GM18502 (cell line): ENCODE results near the gene PWP1.
"Not testable (repeated sequence)": the region's sequence is repeated elsewhere in the genome, so short reads cannot be mapped to it uniquely, and the experiment has no call there.

ENCODE experiments used
- ATAC-seq: cut with Tn5 transposase; IDR thresholded peaks from one replicate; pipeline ENCODE4 v1.9.1; 2021; ENCODE audit warnings: mild to moderate bottlenecking; ENCODE audit not compliant: unreplicated experiment, poor library complexity

PWP1 gene

GRCh38 chr12:107666009-107666408 lies 19.6 kb upstream of the PWP1 start:
- ATAC-seq = no peak

- ATAC-seq = no peak
Measured at GRCh38 chr12:107667464-107667863, 18.1 kb upstream of the PWP1 start.

DNA sequence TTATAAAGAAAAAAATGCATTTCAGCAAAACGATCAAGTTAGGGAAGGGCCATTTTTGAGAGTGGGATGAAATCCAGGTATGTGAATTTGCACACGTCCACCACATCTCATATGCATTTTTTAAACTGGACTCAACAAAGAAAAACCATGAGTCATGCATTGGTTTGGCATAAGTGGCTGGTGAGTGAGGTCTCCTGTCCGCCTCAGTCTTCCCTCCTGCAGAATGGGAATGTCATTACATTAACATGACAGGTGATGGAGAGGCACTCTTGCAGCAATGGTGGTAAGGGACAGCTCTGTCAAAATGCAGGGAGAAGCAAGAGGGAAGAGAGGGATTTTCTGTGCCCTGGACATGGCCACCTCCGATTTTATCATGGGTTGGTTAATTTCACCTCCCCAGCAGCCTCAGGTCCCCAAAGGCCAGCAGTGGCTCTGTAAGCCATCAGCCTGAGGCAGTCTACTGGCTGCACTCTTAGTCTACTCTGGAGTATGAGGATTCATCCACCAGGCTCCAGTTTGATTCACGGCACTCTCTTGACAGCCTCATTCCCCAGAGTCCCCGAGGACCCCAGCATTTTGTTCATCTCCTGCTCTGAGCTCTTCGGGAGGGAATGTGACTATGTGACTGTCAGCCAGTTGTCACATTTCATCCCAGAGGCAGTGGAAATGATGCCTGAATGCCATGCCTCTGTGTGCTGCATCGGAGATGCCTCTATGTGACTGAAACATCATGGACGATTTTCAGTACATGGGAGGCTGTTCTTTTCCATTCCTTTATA lies 17.1 kb upstream of the PWP1 start:
- ATAC-seq = no peak

DNA sequence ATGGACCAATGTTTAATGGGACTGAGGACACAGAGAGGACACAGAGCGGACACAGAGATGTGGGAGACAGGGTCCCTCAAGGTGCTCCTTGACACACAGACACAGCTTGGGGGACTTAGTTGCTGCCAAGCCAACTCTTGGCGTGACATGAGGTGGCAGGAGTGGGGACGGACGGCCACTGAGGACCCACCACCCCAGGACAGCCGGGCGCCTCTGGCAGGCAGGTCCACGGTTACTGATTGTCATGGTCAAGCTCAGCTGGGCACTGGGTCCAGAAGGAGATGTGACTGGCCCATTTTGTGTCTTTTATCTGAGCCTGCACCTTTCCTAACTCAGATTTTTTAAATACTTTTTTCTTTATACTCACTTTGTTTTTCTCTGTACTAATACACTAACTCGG lies 15.7 kb upstream of the PWP1 start:
- no peak for ATAC-seq

DNA sequence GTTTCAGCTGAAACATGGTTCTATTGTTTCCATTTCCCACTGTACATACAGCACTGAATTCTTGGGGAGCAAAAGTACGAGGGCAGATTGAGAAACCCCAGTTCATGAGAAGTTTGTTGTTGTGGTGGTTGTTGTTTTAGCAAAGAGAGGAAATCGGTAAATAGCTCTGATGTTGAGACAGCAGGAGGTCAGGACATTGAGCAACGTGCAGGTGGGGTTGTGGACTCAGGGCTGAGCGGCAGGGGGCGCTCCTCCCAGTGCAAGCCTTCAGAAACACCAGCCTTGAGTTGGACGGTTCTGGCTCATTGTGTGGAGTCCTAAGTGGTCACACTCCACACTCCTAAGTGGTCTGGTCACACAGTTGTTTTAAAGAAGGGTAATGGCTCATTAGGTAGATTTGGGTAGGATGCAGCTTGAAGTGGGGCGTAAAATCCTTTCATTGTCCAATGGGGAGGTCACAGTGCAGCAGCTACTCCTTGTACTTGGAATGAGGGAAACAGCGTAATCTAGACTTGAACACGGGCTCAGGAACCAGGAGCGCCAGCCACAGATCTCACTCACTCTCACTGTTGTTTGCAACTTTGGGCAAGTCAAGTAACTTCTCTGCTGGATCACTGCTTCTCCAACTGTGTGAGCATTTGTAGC lies 14.5 kb upstream of the PWP1 start:
- ATAC-seq = no peak

DNA sequence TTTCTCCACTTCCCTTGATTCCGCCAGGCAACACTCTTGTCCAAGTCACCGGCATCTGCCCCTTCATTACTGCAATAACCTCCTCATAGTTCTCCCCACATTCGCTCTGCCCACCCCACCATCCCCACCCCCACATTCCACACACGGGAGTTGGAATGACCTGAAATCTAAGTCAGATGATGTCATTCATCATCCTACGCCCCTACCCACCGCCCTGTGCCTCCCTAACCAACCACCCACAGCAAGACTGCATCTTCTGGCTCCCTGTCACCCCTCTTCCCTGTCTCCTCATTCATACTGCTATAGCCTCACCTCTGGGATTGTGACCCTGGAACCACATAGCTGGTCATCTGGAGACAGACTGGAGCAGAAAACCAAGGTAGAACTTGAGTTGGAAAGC lies 7.9 kb upstream of the PWP1 start:
- no peak for ATAC-seq

- ATAC-seq = no peak
Measured at GRCh38 chr12:107679336-107679735, 6.3 kb upstream of the PWP1 start.

DNA sequence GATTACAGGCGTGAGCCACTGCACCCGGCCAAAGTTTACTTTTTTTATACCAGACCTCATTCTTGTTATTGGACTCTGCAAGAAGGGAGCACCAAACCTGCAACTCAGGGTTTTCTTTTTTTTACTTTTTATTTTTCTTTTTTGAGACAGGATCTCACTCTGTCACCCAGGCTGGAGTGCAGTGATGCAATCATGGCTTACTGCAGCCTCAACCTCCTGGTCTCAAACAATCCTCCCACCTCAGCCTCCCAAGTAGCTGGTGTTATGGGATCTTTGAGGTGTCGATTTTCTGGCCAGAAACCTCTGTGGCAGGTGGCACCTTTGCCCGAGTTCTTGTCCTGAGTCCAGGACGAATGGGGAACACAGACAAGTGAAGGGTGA lies 4.2 kb upstream of the PWP1 start:
- no peak for ATAC-seq

- ATAC-seq = no peak
Measured at GRCh38 chr12:107681836-107682820, 3.5 kb upstream of the PWP1 start.

DNA sequence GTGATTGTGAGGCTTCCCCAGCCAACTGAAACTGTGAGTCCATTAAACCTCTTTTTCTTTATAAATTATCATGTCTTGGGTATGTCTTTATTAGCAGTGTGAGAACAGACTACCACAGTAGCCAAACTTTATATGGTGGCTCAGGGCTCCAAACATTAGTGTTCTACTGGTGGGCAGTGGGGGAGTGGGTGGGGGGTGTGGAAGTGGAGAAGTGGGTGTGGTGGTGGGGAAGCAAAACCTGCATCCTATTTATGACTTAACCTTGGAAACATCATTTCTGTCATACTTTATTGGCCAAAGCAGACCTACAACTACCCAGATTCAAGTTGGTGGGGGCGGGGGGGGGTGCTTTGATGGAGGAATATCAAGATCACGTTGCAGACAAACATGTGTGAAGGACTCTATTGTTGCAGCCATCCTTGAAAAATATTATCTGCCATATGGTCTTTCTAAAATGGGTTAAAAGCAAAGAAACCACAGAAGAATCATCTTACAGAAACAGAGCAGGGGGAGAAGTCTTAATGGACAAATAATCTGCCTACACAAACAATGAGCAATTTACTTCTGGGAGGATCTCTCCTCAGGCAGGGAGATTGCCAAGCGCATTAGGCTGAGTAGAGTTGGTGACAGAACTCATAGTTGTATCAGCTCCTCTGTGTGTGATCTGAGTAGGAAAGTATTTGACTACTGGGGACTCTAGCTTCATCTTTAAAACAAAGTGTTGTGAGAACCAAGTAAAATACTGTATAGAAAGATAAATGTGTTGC lies 1.4 kb upstream of the PWP1 start:
- no peak for ATAC-seq

DNA sequence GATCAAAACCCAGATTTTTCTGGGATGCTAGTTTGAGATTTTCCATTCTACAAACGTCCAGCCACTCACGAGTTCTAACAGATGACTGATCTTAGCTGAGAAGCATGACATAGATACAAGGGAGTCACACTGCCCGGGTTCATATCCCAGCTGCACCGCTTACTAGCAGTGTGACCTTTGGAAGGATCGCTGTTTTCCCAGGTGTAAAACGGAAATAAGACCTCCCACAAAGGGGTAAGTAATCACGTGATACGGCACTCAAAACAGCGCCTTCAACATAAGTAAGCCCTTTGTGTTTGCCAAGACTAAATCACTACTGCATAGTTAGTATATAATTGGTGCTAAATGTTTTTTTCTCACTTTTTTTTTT lies 624 bp upstream of the PWP1 start:
- no peak for ATAC-seq

GRCh38 chr12:107695772-107696171 lies 10.2 kb downstream of the PWP1 start:
- ATAC-seq = not testable (repeated sequence)

DNA sequence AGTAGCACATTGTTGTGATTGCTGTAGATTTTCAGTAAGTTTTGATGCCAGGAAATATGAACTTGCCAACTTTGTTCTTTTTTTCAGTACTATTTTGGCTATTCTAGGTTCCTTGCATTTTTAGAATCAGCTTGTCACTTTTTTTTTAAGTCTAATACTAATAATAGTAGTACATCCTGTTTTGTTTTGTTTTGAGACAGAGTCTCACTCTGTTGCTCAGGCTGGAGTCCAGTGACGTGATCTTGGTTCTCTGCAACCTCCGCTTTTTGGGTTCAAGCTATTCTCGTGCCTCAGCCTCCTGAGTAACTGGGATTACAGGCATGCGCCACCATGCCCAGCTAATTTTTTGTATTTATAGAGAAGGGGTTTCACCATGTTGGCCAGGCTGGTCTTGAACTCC lies 16.5 kb downstream of the PWP1 start:
- ATAC-seq = no peak

- ATAC-seq = no peak
Measured at GRCh38 chr12:107704041-107704440, 18.4 kb downstream of the PWP1 start.

- not testable (repeated sequence) for ATAC-seq
Measured at GRCh38 chr12:107705522-107705921, 19.9 kb downstream of the PWP1 start.

GRCh38 chr12:107715780-107716179 lies 30.2 kb downstream of the PWP1 start:
- ATAC-seq = no peak

GRCh38 chr12:107718606-107719005 lies 33.0 kb downstream of the PWP1 start:
- no peak for ATAC-seq

DNA sequence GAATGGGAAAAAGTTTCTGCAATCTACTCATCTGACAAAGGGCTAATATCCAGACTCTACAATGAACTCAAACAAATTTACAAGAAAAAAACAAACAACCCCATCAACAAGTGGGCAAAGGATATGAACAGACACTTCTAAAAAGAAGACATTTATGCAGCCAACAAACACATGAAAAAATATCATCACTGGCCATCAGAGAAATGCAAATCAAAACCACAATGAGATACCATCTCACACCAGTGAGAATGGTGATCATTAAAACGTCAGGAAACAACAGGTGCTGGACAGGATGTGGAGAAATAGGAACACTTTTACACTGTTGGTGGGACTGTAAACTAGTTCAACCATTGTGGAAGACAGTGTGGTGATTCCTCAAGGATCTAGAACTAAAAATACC lies 41.7 kb downstream of the PWP1 start:
- not testable (repeated sequence) for ATAC-seq

DNA sequence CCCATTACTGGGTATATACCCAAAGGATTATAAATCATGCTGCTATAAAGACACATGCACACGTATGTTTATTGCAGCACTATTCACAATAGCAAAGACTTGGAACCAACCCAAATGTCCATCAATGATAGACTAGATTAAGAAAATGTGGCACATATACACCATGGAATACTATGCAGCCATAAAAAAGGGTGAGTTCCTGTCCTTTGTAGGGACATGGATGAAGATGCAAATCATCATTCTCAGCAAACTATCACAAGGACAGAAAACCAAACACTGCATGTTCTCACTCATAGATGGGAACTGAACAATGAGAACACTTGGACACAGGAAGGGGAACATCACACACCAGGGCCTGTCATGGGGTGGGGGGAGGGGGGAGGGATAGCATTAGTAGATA lies 42.1 kb downstream of the PWP1 start:
- ATAC-seq = not testable (repeated sequence)

DNA sequence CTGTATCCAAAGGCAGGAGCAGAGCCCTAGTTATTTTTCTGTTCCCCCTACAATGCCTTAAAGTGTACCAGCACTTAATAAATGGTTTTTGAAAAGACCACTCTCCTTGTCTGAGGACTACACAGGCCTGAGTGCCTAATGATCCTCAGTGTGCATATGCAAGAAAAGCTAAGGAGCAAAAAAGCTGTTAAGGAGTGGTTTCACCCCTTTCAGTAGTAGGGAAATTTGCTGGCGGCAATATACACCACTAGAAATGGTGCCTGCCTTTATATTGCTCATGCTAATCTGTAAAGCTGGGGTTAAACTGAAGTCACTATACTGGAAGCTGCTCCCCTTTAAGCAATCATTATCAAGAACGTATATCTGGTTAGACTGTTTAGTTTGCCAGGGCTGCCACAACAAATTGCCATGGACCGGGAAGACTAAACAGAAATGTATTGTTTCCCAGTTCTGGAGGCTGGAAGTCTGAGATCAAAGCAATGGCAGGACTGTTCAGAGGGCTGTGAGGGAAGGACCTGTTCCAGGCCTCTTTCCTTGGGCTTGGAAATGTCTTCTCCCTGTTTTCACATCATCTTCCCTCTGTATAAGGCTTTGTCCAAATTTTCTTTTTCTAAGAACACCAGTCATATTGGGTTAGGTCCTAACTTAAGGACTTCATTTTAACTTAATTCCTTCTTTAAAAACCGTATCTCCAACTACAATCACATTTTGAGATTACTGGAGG lies 45.2 kb downstream of the PWP1 start:
- ATAC-seq = no peak
